HepG2 (cell line): ENCODE data around the gene DPP6. TPM values are rescaled to one million over a fixed set of nuclear protein-coding genes. Genes with fewer than 3 reads are reported as not detected.

Experiments used
- CENPX ChIP-seq: sonication (generic); formaldehyde crosslinking; IDR thresholded peaks from 2 replicates; pipeline ENCODE4 v1.9.0; 2021; ENCODE audit warnings: mild to moderate bottlenecking, missing genetic modification reagents, moderate library complexity
- HMG20A ChIP-seq: IDR thresholded peaks from 2 replicates; pipeline ENCODE4 v1.6.1; 2016; ENCODE audit warnings: borderline replicate concordance
- HOXA9 ChIP-seq: sonication (generic); formaldehyde crosslinking; IDR thresholded peaks from 2 replicates; pipeline ENCODE4 v1.8.1; 2022; ENCODE audit warnings: missing genetic modification reagents, mild to moderate bottlenecking, moderate library complexity, borderline replicate concordance
- KMT2B ChIP-seq: IDR thresholded peaks from 2 replicates; pipeline ENCODE4 v1.6.1; 2016; ENCODE audit warnings: missing genetic modification reagents, missing compliant biosample characterization
- MXI1 ChIP-seq: IDR thresholded peaks from 3 replicates; pipeline ENCODE4 v1.6.1; 2012; ENCODE audit warnings: low read depth, low read length, inconsistent platforms, borderline replicate concordance
- RNF2 ChIP-seq: fragments of 450-650 bp; conservative IDR thresholded peaks from 2 replicates; pipeline ENCODE4 v1.6.1; 2016; ENCODE audit warnings: low read depth
- THAP9 ChIP-seq: sonication (generic); formaldehyde crosslinking; IDR thresholded peaks from 2 replicates; pipeline ENCODE4; 2020; ENCODE audit warnings: missing genetic modification reagents, mild to moderate bottlenecking, borderline replicate concordance
- TRAFD1 ChIP-seq: sonication (generic); formaldehyde crosslinking; IDR thresholded peaks from 2 replicates; pipeline ENCODE4 v1.5.1; 2020; ENCODE audit warnings: missing genetic modification reagents, mild to moderate bottlenecking, borderline replicate concordance
- ZBTB42 ChIP-seq: sonication (generic); formaldehyde crosslinking; IDR thresholded peaks from 2 replicates; pipeline ENCODE4 v1.5.0; 2020; ENCODE audit warnings: mild to moderate bottlenecking, missing genetic modification reagents
- ZNF18 ChIP-seq: sonication (generic); formaldehyde crosslinking; IDR thresholded peaks from 2 replicates; pipeline ENCODE4 v1.8.0; 2022; ENCODE audit warnings: mild to moderate bottlenecking, missing genetic modification reagents; ENCODE audit not compliant: insufficient replicate concordance
- ZNF280D ChIP-seq: sonication (generic); formaldehyde crosslinking; IDR thresholded peaks from 2 replicates; pipeline ENCODE4 v1.5.1; 2020; ENCODE audit warnings: mild to moderate bottlenecking, missing genetic modification reagents
- ZNF543 ChIP-seq: sonication (generic); formaldehyde crosslinking; IDR thresholded peaks from 2 replicates; pipeline ENCODE4 v1.4.0; 2020; ENCODE audit warnings: mild to moderate bottlenecking, missing genetic modification reagents
- ZNF577 ChIP-seq: sonication (generic); formaldehyde crosslinking; IDR thresholded peaks from 2 replicates; pipeline ENCODE4 v1.4.0; 2020; ENCODE audit warnings: mild to moderate bottlenecking, low read depth, missing genetic modification reagents, borderline replicate concordance
- ZNF704 ChIP-seq: sonication (generic); formaldehyde crosslinking; IDR thresholded peaks from 2 replicates; pipeline ENCODE4 v1.8.1; 2023; ENCODE audit warnings: mild to moderate bottlenecking, inconsistent platforms, moderate library complexity, missing genetic modification reagents, borderline replicate concordance
- polyA plus RNA-seq, 8 experiments: library from polyadenylated mRNA; depleted of rRNA in 3 of 8; stranded (reverse) in 7 of 8; unstranded in 1 of 8; fragments of >200 nt; fragmentation: Illumina TruSeq in 4 of 8; extraction: Trizol in 4 of 8; gene quantifications; 2 replicates each; pipeline versions ENCODE4 v1.2.1 to v1.2.3, GENCODE V29; 2011 to 2016; ENCODE audit warnings: low read depth in 4 of 8, missing spikeins in 1 of 8, mixed read lengths in 1 of 8; ENCODE audit not compliant: insufficient read depth in 1 of 8
- total RNA-seq, 5 experiments: library from RNA; depleted of rRNA; stranded (reverse); fragments of >200 nt; fragmentation: Illumina TruSeq; extraction: Trizol; gene quantifications; 2 replicates each; pipeline ENCODE4 v1.2.3, GENCODE V29; 2016; ENCODE audit warnings: low read depth in 1 of 5
- TF ChIP-seq, protein P1 (sequence below): sonication (generic); formaldehyde crosslinking; IDR thresholded peaks from 2 replicates; pipeline ENCODE4 v1.9.0; 2022; ENCODE audit warnings: low read depth, missing genetic modification reagents

The DPP6 gene
- total and polyA plus RNA-seq, 2 of the 13 experiments (the other 11 are each of a cell fraction or from before 2014, with no cell fraction given) = not detected

GRCh38 chr7:154913638-154914307, 861.6 kb downstream of the DPP6 start (continued):
- peak; percentile 65; the same call in 1 of the 2 replicates for TF ChIP-seq RNF2
- no peak for TF ChIP-seq ZNF543
- TF ChIP-seq HMG20A (CRISPR knock-in tag) = 0 out of 2 replicates have a peak, but pooled peaks have one; percentile 12
- TF ChIP-seq ZNF704 (CRISPR knock-in tag) = no peak
- TF ChIP-seq CENPX (CRISPR knock-in tag) = no peak
- no peak for TF ChIP-seq ZNF18 (CRISPR knock-in tag)
- peak; percentile 93 for TF ChIP-seq ZNF280D
- peak; percentile 40; the same call in 1 of the 2 replicates for TF ChIP-seq THAP9 (CRISPR knock-in tag)
- TF ChIP-seq, protein P1, sequence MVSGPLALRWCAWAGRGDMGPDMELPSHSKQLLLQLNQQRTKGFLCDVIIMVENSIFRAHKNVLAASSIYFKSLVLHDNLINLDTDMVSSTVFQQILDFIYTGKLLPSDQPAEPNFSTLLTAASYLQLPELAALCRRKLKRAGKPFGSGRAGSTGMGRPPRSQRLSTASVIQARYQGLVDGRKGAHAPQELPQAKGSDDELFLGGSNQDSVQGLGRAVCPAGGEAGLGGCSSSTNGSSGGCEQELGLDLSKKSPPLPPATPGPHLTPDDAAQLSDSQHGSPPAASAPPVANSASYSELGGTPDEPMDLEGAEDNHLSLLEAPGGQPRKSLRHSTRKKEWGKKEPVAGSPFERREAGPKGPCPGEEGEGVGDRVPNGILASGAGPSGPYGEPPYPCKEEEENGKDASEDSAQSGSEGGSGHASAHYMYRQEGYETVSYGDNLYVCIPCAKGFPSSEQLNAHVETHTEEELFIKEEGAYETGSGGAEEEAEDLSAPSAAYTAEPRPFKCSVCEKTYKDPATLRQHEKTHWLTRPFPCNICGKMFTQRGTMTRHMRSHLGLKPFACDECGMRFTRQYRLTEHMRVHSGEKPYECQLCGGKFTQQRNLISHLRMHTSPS (CRISPR knock-in tag) = no peak
- no peak for TF ChIP-seq TRAFD1 (CRISPR knock-in tag)
- TF ChIP-seq KMT2B (CRISPR knock-in tag) = 0 out of 2 replicates have a peak, but pooled peaks have one; percentile 46
- TF ChIP-seq ZNF577 (CRISPR knock-in tag) = no peak
- TF ChIP-seq HOXA9 (CRISPR knock-in tag) = no peak
- peak; percentile 66; the same call in 1 of the 3 replicates for TF ChIP-seq MXI1
- 0 out of 2 replicates have a peak, but pooled peaks have one; percentile 40 for TF ChIP-seq ZBTB42
